ENCODE measurements around the gene GIMAP8.

GRCh38 chr7:150524018-150524417 lies 73.6 kb downstream of the GIMAP8 start:
- TF ChIP-seq, protein P1, sequence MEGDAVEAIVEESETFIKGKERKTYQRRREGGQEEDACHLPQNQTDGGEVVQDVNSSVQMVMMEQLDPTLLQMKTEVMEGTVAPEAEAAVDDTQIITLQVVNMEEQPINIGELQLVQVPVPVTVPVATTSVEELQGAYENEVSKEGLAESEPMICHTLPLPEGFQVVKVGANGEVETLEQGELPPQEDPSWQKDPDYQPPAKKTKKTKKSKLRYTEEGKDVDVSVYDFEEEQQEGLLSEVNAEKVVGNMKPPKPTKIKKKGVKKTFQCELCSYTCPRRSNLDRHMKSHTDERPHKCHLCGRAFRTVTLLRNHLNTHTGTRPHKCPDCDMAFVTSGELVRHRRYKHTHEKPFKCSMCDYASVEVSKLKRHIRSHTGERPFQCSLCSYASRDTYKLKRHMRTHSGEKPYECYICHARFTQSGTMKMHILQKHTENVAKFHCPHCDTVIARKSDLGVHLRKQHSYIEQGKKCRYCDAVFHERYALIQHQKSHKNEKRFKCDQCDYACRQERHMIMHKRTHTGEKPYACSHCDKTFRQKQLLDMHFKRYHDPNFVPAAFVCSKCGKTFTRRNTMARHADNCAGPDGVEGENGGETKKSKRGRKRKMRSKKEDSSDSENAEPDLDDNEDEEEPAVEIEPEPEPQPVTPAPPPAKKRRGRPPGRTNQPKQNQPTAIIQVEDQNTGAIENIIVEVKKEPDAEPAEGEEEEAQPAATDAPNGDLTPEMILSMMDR (IDR thresholded peaks at IDR 0.05): no peak
- TF ChIP-seq REST (IDR thresholded peaks at IDR 0.05; ENCODE audit: insufficient read depth in 1 of 2, low read depth in 2 of 2, low read length in 1 of 2) (no peak), POLR2AphosphoS5 (IDR thresholded peaks at IDR 0.05; ENCODE audit: low read depth, low read length) (no peak), SIN3A (IDR thresholded peaks at IDR 0.05; ENCODE audit: borderline replicate concordance, insufficient read depth, low read depth, low read length) (no peak)
